Measurements from ENCODE around the gene HTR7. TPM values are rescaled to one million over a fixed set of nuclear protein-coding genes. Genes with fewer than 3 reads are reported as not detected.

HTR7 gene
- total and polyA plus RNA-seq, 9 of the 15 experiments (the other 6 are each of a cell fraction or from before 2014, with no cell fraction given), result 0.07 to 0.33 (median 0.18) TPM

DNA sequence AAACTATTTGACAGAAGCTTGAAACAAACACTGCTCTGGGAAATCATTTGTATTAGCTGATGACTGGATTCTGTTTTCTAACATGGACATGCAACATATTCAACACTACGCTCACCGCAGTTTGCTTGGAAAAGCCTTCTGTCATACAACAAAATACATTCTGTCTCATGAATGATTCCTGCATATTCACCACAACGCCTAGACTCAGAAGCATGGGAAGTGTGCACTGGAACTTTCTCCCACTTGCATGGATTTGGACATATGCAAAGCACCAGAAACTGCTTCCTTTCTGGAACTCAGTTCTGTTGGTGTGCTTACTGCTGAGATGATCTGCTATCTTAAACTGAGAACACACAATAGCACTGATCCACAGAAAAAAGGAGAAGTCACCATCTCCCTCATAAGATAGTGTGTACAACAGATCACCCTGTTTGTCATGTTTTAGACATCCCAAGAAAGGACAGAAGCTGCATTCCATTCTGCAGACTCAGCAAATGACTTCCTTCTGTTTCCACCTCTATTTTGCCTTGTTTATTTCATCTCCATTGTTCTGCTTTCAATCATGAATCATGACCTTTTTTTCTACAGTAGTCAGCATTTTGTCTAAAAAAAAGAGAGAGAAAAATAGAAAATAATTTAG lies 115.8 kb downstream of the HTR7 start (continued):
- TF ChIP-seq, protein P1, sequence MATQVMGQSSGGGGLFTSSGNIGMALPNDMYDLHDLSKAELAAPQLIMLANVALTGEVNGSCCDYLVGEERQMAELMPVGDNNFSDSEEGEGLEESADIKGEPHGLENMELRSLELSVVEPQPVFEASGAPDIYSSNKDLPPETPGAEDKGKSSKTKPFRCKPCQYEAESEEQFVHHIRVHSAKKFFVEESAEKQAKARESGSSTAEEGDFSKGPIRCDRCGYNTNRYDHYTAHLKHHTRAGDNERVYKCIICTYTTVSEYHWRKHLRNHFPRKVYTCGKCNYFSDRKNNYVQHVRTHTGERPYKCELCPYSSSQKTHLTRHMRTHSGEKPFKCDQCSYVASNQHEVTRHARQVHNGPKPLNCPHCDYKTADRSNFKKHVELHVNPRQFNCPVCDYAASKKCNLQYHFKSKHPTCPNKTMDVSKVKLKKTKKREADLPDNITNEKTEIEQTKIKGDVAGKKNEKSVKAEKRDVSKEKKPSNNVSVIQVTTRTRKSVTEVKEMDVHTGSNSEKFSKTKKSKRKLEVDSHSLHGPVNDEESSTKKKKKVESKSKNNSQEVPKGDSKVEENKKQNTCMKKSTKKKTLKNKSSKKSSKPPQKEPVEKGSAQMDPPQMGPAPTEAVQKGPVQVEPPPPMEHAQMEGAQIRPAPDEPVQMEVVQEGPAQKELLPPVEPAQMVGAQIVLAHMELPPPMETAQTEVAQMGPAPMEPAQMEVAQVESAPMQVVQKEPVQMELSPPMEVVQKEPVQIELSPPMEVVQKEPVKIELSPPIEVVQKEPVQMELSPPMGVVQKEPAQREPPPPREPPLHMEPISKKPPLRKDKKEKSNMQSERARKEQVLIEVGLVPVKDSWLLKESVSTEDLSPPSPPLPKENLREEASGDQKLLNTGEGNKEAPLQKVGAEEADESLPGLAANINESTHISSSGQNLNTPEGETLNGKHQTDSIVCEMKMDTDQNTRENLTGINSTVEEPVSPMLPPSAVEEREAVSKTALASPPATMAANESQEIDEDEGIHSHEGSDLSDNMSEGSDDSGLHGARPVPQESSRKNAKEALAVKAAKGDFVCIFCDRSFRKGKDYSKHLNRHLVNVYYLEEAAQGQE (IDR thresholded peaks at IDR 0.05; ENCODE audit: borderline replicate concordance), result no peak
- TF ChIP-seq, protein P1 (CRISPR knock-in tag; IDR thresholded peaks at IDR 0.05; ENCODE audit: low read depth), result no peak

All from K562 (cell line).